KMS-11 (cell line): ENCODE data around the gene ZBTB17.

Experiments
- H2AFZ ChIP-seq: fragments of 200-600 bp; sonication (generic); 2 replicates; pipeline ENCODE4 v1.6.1; 2016; ENCODE audit warnings: antibody characterized with exemption, mixed run types, low read depth
- H3K27ac ChIP-seq: fragments of 200-600 bp; sonication (generic); 2 replicates; pipeline ENCODE4 v1.6.1; 2016; ENCODE audit warnings: mild to moderate bottlenecking, mixed run types
- H3K27me3 ChIP-seq: fragments of 200-600 bp; sonication (generic); 2 replicates; pipeline ENCODE4 v1.6.1; 2017; ENCODE audit warnings: mild to moderate bottlenecking, low read depth, mixed run types, moderate library complexity; ENCODE audit not compliant: insufficient read depth
- H3K36me3 ChIP-seq: fragments of 200-600 bp; sonication (generic); 2 replicates; pipeline ENCODE4 v1.6.1; 2017; ENCODE audit warnings: mild to moderate bottlenecking, mixed run types; ENCODE audit not compliant: insufficient read depth
- H3K4me1 ChIP-seq: fragments of 200-600 bp; sonication (generic); 2 replicates; pipeline ENCODE4 v1.6.1; 2016; ENCODE audit warnings: mild to moderate bottlenecking, low read depth, mixed run types; ENCODE audit not compliant: poor library complexity, severe bottlenecking
- H3K4me2 ChIP-seq: fragments of 200-600 bp; sonication (generic); 2 replicates; pipeline ENCODE4 v1.7.0; 2016; ENCODE audit warnings: mild to moderate bottlenecking, mixed run types
- H3K4me3 ChIP-seq: fragments of 200-600 bp; sonication (generic); IDR thresholded peaks from 2 replicates; pipeline ENCODE4 v1.6.1; 2017; ENCODE audit warnings: low read depth, low read length, mixed read lengths; ENCODE audit not compliant: insufficient read depth
- H3K79me2 ChIP-seq: fragments of 200-600 bp; sonication (generic); 2 replicates; pipeline ENCODE4 v1.6.1; 2016; ENCODE audit warnings: low read depth, mixed run types; ENCODE audit not compliant: insufficient read depth
- H3K9ac ChIP-seq: fragments of 200-600 bp; sonication (generic); 2 replicates; pipeline ENCODE4 v1.6.1; 2016; ENCODE audit warnings: mild to moderate bottlenecking, mixed run types
- H4K20me1 ChIP-seq: fragments of 200-600 bp; sonication (generic); 2 replicates; pipeline ENCODE4 v1.6.1; 2016; ENCODE audit warnings: mild to moderate bottlenecking, mixed run types; ENCODE audit not compliant: insufficient read depth
- CTCF ChIP-seq: fragments of 200-600 bp; sonication (generic); conservative IDR thresholded peaks from 2 replicates; pipeline ENCODE4 v1.6.1; 2017; ENCODE audit warnings: low read depth, mild to moderate bottlenecking, antibody characterized with exemption, low read length, moderate library complexity, mixed read lengths

The ZBTB17 gene

GRCh38 chr1:16017461-16018303 is 41.8 kb upstream of the ZBTB17 start, which contains the start of gene HSPB7:
TSS of gene HSPB7 (minus strand) at chr1:16018043. CDS start at chr1:16017963, 80 bp downstream.
- Histone ChIP-seq H3K79me2 (no peaks in the 10 kb centered on the region), H3K36me3 (no peaks in the 10 kb centered on the region), H3K4me1 (peaks cover 51% of the 10 kb centered on the region), H4K20me1 (no peaks in the 10 kb centered on the region), H3K27ac (no peak within 1 kb of the TSS), H2AFZ (no peak within 1 kb of the TSS), H3K4me2 (peak within 1 kb of the TSS; percentile 94; the same call in 1 of the 2 replicates), H3K9ac (no peak within 1 kb of the TSS), H3K4me3 (no peak within 1 kb of the TSS), H3K27me3 (no peaks in the 10 kb centered on the region; the same call in 1 of the 2 replicates)
- no peak for TF ChIP-seq CTCF

GRCh38 chr1:16017076-16017460 is 41.2 kb upstream of the ZBTB17 start:
- H2AFZ ChIP-seq, result no peak overlapping the region
- H3K9ac ChIP-seq, result no peak overlapping the region
- no peak overlapping the region for H3K27ac ChIP-seq
- peak overlapping the region; percentile 94; the same call in 1 of the 2 replicates for H3K4me2 ChIP-seq
- H3K36me3 ChIP-seq, result no peaks in the 10 kb centered on the region
- H3K4me3 ChIP-seq, result no peak overlapping the region
- no peaks in the 10 kb centered on the region for H3K79me2 ChIP-seq
- H3K4me1 ChIP-seq, result peaks cover 57% of the 10 kb centered on the region
- H3K27me3 ChIP-seq, result no peaks in the 10 kb centered on the region; the same call in 1 of the 2 replicates
- no peak for TF ChIP-seq CTCF
- H4K20me1 ChIP-seq, result no peaks in the 10 kb centered on the region

- H3K27ac ChIP-seq, result peak overlapping the region; percentile 69; the same call in 1 of the 2 replicates
- H3K4me3 ChIP-seq, result no peak overlapping the region
- peaks cover 65% of the 10 kb centered on the region for H3K4me1 ChIP-seq
- H4K20me1 ChIP-seq, result no peaks in the 10 kb centered on the region
- no peak for TF ChIP-seq CTCF
- H3K36me3 ChIP-seq, result no peaks in the 10 kb centered on the region
- H2AFZ ChIP-seq, result no peak overlapping the region; the same call in 1 of the 2 replicates
- H3K4me2 ChIP-seq, result peak overlapping the region; percentile 94
- H3K9ac ChIP-seq, result peak overlapping the region; percentile 22; the same call in 1 of the 2 replicates
- H3K27me3 ChIP-seq, result no peaks in the 10 kb centered on the region; the same call in 1 of the 2 replicates
- H3K79me2 ChIP-seq, result no peaks in the 10 kb centered on the region
Measured at GRCh38 chr1:16015960-16016901, 40.3 kb upstream of the ZBTB17 start.

GRCh38 chr1:16015491-16015890 is 39.6 kb upstream of the ZBTB17 start:
- Histone ChIP-seq H2AFZ (no peak overlapping the region), H3K36me3 (no peaks in the 10 kb centered on the region), H3K4me1 (peaks cover 65% of the 10 kb centered on the region), H3K79me2 (no peaks in the 10 kb centered on the region), H4K20me1 (no peaks in the 10 kb centered on the region), H3K4me3 (no peak overlapping the region), H3K27me3 (no peaks in the 10 kb centered on the region; the same call in 1 of the 2 replicates), H3K9ac (peak overlapping the region; percentile 76; the same call in 1 of the 2 replicates), H3K4me2 (peak overlapping the region; percentile 94), H3K27ac (peak overlapping the region; percentile 69)
- no peak for TF ChIP-seq CTCF
